HG02970 (cell line): ENCODE results near the gene CACNA2D2.

Experiments used
- ATAC-seq: cut with Tn5 transposase; IDR thresholded peaks from one replicate; pipeline ENCODE4 v1.9.1; 2021; ENCODE audit warnings: mild to moderate bottlenecking, moderate library complexity, moderate number of reproducible peaks; ENCODE audit not compliant: unreplicated experiment, low FRiP score

The CACNA2D2 gene

GRCh38 chr3:50319894-50320625 lies 183.4 kb downstream of the CACNA2D2 start:
- no peak for ATAC-seq

DNA sequence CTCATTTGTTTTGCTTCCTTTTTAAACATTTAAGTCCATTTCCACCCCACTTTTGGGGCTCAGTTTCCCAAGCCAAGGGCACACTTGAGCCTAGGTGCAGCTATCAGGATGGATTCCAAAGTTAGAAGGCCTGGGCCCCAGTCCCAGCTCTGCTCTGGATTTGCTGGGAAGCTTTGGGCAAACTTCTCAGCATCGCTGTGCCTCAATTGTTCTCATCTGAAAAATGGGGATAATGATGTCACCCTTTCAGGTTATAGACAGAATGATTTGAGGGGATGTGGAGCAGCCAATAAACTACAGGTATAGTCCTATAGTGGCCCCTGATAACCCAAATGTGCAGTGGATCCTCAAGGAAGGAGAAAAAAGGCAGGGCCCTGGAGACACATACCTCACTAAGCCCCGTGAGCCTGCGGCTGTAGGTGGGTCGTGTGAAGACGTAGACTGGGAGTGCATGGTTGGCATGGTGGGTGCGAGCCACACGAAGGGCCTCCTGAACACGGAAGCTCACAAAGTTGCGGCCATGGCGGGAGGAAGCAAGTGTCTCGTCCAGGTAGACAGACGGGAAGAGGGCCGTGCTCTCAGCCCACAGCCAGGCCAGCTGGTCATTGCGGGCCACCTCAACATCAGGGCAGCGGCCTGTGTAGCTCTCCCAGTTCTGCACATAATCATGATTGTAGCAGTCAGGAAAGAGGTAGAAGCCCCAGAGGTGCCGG lies 184.1 kb downstream of the CACNA2D2 start:
- ATAC-seq, result no peak

DNA sequence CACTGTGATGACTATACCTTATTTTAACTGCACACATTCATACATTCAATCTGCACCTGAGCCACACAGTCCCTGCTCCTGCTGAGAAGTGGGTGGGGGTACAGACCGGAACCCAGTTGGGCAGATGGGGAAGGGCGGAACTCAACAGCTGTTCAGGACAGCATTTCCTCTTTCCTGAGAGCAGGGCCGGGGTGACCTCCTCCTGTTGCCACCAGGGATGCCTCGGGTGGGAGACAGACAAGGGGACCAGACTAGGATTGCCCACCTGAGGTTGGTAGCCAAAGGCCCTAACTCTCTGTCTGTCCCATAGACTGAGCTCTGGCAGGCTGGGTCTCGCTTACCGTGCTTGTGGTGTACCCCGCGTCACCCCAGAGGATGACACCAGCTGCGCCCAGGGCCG lies 184.8 kb downstream of the CACNA2D2 start:
- no peak for ATAC-seq

DNA sequence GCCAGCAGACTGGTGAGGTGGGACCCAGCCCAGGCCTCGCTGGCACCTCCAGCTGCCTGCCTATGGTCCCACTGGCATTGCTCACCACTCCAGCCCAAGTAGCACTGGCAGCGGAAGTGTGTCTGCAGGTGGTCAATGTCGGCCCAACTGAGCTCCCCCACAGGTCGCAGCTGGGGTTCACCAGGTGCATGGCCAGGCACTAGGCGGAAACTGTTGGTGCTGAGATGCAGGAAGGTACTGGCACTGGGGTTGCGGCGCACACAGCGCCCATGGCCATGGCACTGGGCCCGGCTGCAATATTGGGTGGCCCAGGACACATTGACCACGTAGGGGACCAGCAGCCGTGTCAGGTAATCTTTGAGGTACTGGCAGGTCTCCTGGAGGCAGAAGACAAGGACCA lies 185.3 kb downstream of the CACNA2D2 start:
- ATAC-seq, result no peak

GRCh38 chr3:50317300-50317699 lies 186.1 kb downstream of the CACNA2D2 start:
- ATAC-seq, result no peak

DNA sequence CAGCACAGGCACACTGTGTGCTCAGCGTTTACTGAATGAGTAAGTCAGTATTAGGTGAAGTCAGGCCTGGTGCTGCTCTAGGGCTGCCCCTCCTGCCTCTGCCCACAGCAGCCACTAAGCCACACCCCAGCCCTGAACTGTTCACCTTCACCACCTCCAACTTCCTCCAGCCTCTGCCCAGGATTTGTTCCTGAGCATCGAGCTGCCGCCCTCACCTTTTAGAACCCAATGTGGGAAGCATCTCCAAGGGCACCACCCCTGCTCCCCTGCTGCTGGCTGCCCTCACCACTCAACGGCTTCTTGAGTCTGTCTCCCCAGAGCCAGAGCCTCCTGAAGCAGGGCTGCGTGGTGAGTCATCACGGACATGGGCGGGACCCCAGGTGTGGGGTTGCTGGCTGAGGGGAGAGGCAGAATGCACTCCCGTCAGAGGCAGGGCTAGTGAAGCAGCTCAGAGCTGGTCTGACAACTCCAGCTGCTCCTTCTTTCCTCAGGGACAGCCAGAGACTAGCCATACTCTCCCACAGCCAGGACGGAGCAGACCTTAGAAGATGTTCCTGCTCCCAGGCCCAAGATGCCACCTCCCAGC lies 186.7 kb downstream of the CACNA2D2 start:
- ATAC-seq, result no peak

DNA sequence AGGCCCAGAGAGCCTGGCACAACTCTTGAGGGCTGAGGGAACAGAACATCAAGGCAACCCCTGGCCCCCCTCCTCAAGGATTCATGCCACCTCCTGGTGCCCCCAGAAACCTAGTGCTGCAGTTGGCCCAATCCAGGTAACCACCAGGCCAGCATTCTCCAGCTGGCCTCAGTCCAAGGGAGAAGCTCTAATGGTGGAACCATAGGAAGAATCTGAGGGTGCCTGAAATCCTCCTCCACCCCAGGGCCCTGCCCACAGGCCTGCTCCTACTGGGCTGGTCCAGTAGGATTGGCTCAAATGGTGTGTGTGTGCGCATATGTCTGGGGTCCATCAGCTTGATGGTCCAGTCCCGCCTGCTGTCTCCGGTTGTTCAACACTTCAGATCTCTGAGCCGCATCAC lies 188.6 kb downstream of the CACNA2D2 start:
- no peak for ATAC-seq

DNA sequence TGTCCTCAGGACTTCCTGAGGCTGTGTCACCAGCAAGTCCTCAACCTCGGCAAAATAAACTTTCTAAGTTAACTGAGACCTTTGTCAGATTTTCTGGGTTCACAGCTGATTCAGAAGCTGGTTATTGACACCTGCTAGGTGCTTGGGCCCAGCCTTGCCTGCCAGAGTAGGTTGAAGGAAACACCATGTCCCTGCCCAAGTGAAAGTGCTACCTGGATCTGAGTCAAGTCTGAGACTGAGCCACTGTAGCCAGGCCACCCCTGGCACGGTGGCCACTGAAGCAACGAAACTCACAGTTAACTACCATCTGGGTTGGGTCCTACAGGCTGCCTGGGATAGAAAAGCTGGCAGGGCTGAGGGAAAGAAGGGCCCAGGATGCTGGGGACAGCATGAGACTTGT lies 189.1 kb downstream of the CACNA2D2 start:
- no peak for ATAC-seq
